Fibroblast of villous mesenchyme (primary cell): ENCODE data around the gene MRPS5. TPM values are rescaled to one million over a fixed set of nuclear protein-coding genes. Genes with fewer than 3 reads are reported as not detected.
"Not testable (repeated sequence)": the region's sequence is repeated elsewhere in the genome, so short reads cannot be mapped to it uniquely, and the experiment has no call there.

Experiments used
- DNase-seq: peaks from one replicate; pipeline ENCODE4 v3.0.0-alpha.2; 2010; ENCODE audit warnings: low read depth
- H3K4me3 ChIP-seq: 2 replicates; pipeline ENCODE4 v1.5.1; 2011; ENCODE audit warnings: low read depth, mild to moderate bottlenecking, low read length
- CTCF ChIP-seq: IDR thresholded peaks from 2 replicates; pipeline ENCODE4 v1.5.1; 2012; ENCODE audit warnings: low read depth, mild to moderate bottlenecking, low read length; ENCODE audit not compliant: insufficient read depth
- total RNA-seq: library from RNA; depleted of rRNA; stranded (reverse); fragments of >200 nt; gene quantifications from 2 replicates; pipeline ENCODE4 v1.2.3, GENCODE V29; 2012

MRPS5 gene
- total RNA-seq, 1 donor, result 32.0 TPM

GRCh38 chr2:95041060-95041823, 80.4 kb downstream of the MRPS5 start:
- no peak for TF ChIP-seq CTCF
- no peak for DNase-seq
- no peak overlapping the region for H3K4me3 ChIP-seq

- no peak overlapping the region for H3K4me3 ChIP-seq
- no peak for DNase-seq
- TF ChIP-seq CTCF, result no peak
These were observed 81.2 kb downstream of the MRPS5 start for GRCh38 chr2:95040426-95040825.

- H3K4me3 ChIP-seq, result no peak overlapping the region
- TF ChIP-seq CTCF, result no peak
- DNase-seq, result no peak
These were observed 81.6 kb downstream of the MRPS5 start for GRCh38 chr2:95039978-95040377.

GRCh38 chr2:95039363-95039762, 82.2 kb downstream of the MRPS5 start:
- DNase-seq, result no peak
- TF ChIP-seq CTCF, result no peak
- H3K4me3 ChIP-seq, result no peak overlapping the region

GRCh38 chr2:95038635-95039298, 82.8 kb downstream of the MRPS5 start:
- no peak for TF ChIP-seq CTCF
- DNase-seq, result no peak
- no peak overlapping the region for H3K4me3 ChIP-seq

GRCh38 chr2:95037841-95038585, 83.6 kb downstream of the MRPS5 start:
- not testable (repeated sequence) for DNase-seq, H3K4me3 ChIP-seq

- no peak for TF ChIP-seq CTCF
- DNase-seq, result no peak
- no peak overlapping the region for H3K4me3 ChIP-seq
These were observed 84.2 kb downstream of the MRPS5 start for GRCh38 chr2:95037384-95037839.
